Activated CD8-positive, alpha-beta memory T cell treated with anti-CD3 and anti-CD28 coated beads, Interleukin-2, amount 50 U/mL, for 1 hour (primary cell): ENCODE results near the gene PPTC7.
"Not testable (repeated sequence)": the region's sequence is repeated elsewhere in the genome, so short reads cannot be mapped to it uniquely, and the experiment has no call there.

Source experiments
- DNase-seq: peaks from one replicate; pipeline ENCODE4 v3.0.0-alpha.2; 2020; ENCODE audit errors: extremely low read depth

The PPTC7 gene

DNA sequence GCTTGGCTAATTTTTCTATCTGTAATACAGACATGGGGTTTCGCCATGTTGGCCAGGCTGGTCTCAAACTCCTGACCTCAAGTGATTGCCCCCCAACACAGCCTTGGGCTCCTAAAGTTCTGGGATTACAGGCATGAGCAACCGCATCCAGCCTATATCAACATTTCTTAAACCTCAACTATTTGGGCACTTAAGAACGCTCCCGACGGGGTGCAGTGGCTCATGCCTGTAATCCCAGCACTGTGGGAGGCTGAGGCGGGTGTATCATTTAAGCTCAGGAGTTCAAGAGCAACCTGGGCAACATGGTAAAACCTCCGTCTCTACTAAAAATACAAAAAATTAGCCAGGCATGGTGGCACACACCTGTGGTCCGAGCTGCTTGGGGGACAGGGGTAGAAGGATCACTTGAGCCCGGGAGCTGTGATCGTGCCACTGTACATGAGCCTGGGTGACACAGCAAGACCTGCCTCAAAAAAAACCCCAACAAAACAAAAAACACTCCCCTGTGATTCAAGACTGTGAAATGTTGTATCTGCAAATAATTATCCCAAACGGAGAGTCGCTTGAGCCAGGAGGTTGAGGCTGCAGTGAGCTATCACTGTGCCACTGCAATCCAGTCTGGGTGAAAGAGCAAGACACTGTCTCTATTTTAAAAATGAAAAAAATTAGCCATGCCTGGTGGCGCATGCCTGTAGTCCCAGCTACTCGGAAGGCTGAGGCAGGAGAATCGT is 21.5 kb downstream of the PPTC7 start:
- no peak for DNase-seq

- DNase-seq = no peak
Observed at GRCh38 chr12:110560946-110561345, 22.2 kb downstream of the PPTC7 start.

DNA sequence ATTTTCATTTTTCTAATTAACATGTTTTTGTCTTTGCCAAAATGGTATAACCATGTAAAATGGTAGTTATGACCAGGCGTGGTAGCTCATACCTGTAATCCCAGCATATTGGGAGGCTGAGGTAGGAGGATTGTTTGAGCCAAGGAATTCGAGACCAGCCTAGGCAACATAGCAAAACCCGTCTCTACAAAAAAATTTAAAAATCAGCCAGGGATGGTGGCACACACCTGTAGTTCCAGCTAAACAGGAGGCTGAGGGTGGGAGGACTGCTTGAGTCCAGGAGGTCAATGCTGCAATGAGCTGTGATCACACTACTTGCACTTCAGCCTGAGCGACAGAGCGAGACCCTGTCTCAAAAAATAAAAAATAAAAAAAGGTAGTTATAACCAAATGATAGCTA is 23.1 kb downstream of the PPTC7 start:
- no peak for DNase-seq

DNA sequence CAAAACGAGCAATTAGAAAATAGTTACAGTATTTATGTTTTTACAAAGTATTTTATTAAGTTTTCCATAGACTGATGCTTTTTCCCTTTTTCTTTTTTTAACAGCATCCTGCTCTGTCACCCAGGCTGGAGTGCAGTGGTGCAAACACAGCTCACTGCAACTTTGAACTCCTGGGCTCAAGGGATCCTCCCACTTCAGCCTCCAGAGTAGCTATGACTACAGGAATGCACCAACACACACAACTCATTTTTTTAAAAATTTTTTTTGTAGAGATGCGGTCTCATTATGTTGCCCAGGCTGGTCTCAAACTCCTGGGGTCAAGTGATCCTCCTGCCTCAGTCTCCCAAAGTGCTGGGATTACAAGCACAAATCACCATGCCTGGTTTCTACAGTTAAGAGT is 24.2 kb downstream of the PPTC7 start:
- DNase-seq = not testable (repeated sequence)

GRCh38 chr12:110557300-110557699 is 25.8 kb downstream of the PPTC7 start:
- DNase-seq = no peak

DNA sequence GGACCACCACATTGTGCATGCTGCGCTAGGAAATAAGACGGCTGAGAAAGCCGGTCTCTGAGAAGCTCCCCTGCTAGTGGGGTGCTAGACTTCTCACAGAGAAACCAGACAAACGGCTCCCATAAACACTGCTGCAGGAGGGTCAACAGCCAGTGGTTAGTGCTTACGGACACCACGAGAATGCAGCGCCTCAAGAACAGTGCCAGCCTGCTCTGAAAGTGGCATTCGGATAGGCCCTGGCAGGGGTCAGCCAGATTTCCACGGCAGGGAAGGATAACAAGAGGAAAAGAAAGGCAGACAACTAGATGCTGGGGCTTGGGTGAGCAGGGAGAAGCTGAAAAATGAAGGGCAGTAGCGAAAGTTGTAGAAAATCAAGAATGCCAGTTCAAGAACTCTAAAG is 26.4 kb downstream of the PPTC7 start:
- no peak for DNase-seq

DNA sequence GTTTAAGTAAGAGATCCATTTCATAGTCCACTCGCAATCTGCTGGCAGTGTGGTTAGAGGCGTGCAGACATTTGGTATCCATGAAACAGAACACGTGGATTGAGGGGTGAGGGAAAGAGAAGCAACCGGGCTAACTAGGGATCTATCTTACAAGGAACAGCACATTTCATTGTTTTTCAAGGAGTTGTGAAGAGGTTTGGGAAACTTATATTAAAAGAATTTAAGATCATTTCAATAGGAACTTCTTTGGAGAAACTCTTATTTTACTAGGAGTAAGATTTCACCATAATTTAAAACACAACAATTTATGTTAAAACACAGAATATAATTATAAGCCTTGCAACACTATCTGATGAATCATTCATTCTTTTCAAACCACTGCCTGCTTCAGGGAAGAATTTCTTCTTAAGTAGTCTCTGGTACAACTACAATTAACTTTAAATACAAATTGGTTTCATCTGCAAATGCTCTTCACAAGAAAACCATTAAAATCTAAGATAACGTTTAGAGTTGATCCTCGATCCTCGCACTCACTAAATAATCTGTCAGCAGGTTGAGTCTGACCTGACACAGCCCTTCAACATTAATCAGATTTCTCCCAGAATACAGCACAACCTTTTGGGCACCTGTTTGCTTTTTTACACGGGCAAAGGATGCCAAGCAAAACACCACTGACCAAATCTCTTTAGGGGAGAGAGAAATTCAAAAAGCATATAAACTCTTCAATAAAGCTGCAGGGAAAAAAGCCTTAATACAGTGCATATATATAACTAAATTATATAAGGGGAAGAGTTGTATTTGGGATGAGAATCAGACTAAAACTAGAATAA is 27.3 kb downstream of the PPTC7 start:
- DNase-seq = no peak

- DNase-seq = no peak
Observed at GRCh38 chr12:110554184-110554583, 28.9 kb downstream of the PPTC7 start.

GRCh38 chr12:110550981-110551380 is 32.1 kb downstream of the PPTC7 start:
- no peak for DNase-seq

DNA sequence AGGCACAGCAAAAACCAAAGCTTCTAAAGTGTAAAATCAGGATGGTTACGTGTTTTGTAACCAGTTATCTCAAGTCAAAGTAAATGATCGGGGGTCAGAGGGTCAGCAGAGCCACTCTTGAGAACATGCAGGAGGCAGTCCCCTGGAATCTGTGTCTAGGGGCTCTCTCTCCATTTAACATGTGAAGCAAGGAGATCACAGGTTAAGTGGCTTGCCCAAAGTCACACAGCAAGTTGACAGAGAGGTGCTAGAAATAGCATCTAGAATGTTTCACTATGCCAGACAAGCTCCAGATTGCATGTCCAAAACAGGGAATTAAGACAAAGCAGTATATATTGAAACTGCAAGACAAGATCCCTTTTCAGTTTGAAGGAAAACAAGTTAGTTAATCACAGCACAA is 33.4 kb downstream of the PPTC7 start:
- DNase-seq = no peak

DNA sequence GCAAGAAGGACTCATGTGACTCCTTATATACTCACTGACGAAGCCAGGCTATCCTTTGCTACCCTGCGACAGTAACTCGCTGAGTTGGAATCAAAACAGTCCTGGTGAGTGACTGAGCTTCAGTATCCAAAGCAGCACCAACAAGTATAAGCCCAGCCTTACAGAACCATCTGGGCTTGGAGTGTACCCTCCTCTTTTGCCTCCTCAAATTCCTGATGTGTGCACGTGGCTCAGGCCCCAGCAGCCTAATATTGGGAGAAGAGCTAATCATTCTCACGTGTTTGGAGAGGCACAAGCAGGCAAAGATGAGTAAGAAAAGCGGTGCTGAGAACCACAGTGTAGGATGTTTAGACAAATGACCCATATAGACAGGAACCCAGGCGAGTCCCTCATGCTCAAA is 34.4 kb downstream of the PPTC7 start:
- no peak for DNase-seq

GRCh38 chr12:110547090-110547489 is 36.0 kb downstream of the PPTC7 start:
- DNase-seq = no peak

DNA sequence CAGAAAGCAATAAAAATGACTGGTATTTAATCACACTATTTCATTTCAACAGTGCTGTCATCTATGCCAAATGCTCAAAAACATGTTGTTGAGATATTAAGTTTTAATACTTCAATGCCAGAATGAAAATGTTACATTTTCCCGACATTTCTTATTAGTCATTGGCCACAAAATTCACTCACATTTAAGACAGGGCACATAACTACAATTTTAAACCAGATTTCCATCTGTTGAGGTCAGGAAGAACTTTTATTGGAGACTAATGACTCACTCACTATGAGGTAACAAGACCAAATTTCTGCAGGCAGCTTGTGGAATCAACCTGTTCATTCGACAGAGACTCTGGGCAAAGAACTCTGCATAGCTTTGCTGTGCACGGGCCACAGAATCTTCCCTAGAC is 36.8 kb downstream of the PPTC7 start:
- DNase-seq = no peak

- no peak for DNase-seq
Observed at GRCh38 chr12:110545812-110546211, 37.3 kb downstream of the PPTC7 start.

GRCh38 chr12:110545259-110545658 is 37.9 kb downstream of the PPTC7 start:
- DNase-seq = not testable (repeated sequence)

GRCh38 chr12:110543965-110544364 is 39.2 kb downstream of the PPTC7 start:
- DNase-seq = no peak

- DNase-seq = no peak
Observed at GRCh38 chr12:110543252-110543959, 39.7 kb downstream of the PPTC7 start.

DNA sequence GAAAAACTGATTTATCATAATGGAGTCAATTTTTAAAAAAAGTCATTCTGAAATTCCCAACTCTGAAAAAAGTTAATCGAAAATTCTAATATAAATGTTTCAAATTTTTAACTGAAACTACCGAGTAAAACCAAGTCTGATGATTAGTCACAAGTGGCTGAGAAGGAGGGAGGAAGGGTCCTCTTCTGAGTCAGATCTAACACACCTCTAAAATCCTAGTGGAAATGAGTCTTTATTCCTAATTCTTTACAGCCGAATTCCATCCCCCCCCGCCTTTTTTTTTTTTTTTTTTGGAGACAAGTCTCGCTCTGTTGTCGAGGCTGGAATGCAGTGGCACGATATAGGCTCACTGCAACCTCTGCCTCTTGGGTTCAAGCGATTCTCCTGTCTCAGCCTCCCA is 43.1 kb downstream of the PPTC7 start:
- no peak for DNase-seq

GRCh38 chr12:110538869-110539622 is 44.1 kb downstream of the PPTC7 start:
- DNase-seq = no peak

GRCh38 chr12:110537605-110538409 is 45.3 kb downstream of the PPTC7 start:
- no peak for DNase-seq
